Neural cell (in vitro differentiated cells): ENCODE results near the gene MRPL1. TPM values are rescaled to one million over a fixed set of nuclear protein-coding genes. Genes with fewer than 3 reads are reported as not detected.

Experiments used
- H2AFZ ChIP-seq: fragments of 200-600, 300-800 bp; sonication (generic), shearing (Covaris generic); 2 replicates; pipeline ENCODE4 v1.6.0; 2014; ENCODE audit warnings: low read depth, mild to moderate bottlenecking, antibody characterized with exemption, low read length, moderate library complexity
- H3F3A ChIP-seq: fragments of 200-600 bp; shearing (Covaris generic); 2 replicates; pipeline ENCODE4 v1.6.1; 2016; ENCODE audit warnings: mild to moderate bottlenecking, moderate library complexity, mixed read lengths, antibody characterized with exemption, low read length; ENCODE audit not compliant: insufficient read depth, poor library complexity, severe bottlenecking
- H3K27ac ChIP-seq: fragments of 200-600, 300-800 bp; sonication (generic), shearing (Covaris generic); 2 replicates; pipeline ENCODE4 v1.5.1; 2014; ENCODE audit warnings: mild to moderate bottlenecking, low read length, moderate library complexity
- H3K27me3 ChIP-seq: fragments of 300-800, 200-600 bp; sonication (generic), shearing (Covaris generic); 2 replicates; pipeline ENCODE4 v1.6.0; 2014; ENCODE audit warnings: mild to moderate bottlenecking, low read depth, low read length, moderate library complexity; ENCODE audit not compliant: insufficient read depth
- H3K36me3 ChIP-seq: fragments of 300-800, 200-600 bp; sonication (generic), shearing (Covaris generic); 2 replicates; pipeline ENCODE4 v1.5.1; 2014; ENCODE audit warnings: mild to moderate bottlenecking, antibody characterized with exemption, low read length, moderate library complexity; ENCODE audit not compliant: insufficient read depth
- H3K4me2 ChIP-seq: fragments of 300-800, 200-600 bp; sonication (generic), shearing (Covaris generic); 2 replicates; pipeline ENCODE4 v1.6.0; 2014; ENCODE audit warnings: mild to moderate bottlenecking, low read length
- H3K4me3 ChIP-seq: fragments of 300-800, 200-600 bp; sonication (generic), shearing (Covaris generic); 2 replicates; pipeline ENCODE4 v1.5.1; 2014; ENCODE audit warnings: mild to moderate bottlenecking, low read length, moderate library complexity
- H3K79me2 ChIP-seq: fragments of 200-600 bp; shearing (Covaris generic); replicated peaks from 2 replicates; pipeline ENCODE4 v1.6.0; 2014; ENCODE audit warnings: mild to moderate bottlenecking, low read length, moderate library complexity; ENCODE audit not compliant: insufficient read depth
- H3K9ac ChIP-seq: fragments of 300-800, 200-600 bp; sonication (generic), shearing (Covaris generic); 2 replicates; pipeline ENCODE4 v1.6.1; 2016; ENCODE audit warnings: mild to moderate bottlenecking, low read length, mixed read lengths
- H3K9me2 ChIP-seq: fragments of 200-600 bp; shearing (Covaris generic); 2 replicates; pipeline ENCODE4 v1.6.1; 2016; ENCODE audit warnings: mild to moderate bottlenecking, low read length, mixed read lengths; ENCODE audit not compliant: insufficient read depth
- H3K9me3 ChIP-seq: fragments of 200-600, 300-800 bp; sonication (generic), shearing (Covaris generic); 2 replicates; pipeline ENCODE4 v1.6.1; 2016; ENCODE audit warnings: mild to moderate bottlenecking, mixed run types, low read length, moderate library complexity, mixed read lengths
- H4K20me1 ChIP-seq: fragments of 200-600 bp; shearing (Covaris generic); 2 replicates; pipeline ENCODE4 v1.6.1; 2016; ENCODE audit warnings: mild to moderate bottlenecking, mixed run types; ENCODE audit not compliant: insufficient read depth
- EP300 ChIP-seq: fragments of 450-650 bp; conservative IDR thresholded peaks from 2 replicates; pipeline ENCODE4 v1.6.1; 2014; ENCODE audit warnings: antibody characterized with exemption, mild to moderate bottlenecking, moderate library complexity; ENCODE audit not compliant: poor library complexity, severe bottlenecking
- EZH2 ChIP-seq: fragments of 200-600, 300-800 bp; shearing (Covaris generic), sonication (generic); IDR thresholded peaks from 2 replicates; pipeline ENCODE4 v1.6.1; 2014; ENCODE audit warnings: antibody characterized with exemption, low read length, borderline replicate concordance, mild to moderate bottlenecking; ENCODE audit not compliant: insufficient read depth, poor library complexity, severe bottlenecking
- MXI1 ChIP-seq: fragments of 450-650 bp; conservative IDR thresholded peaks from 2 replicates; pipeline ENCODE4 v1.6.1; 2014; ENCODE audit warnings: antibody characterized with exemption, mild to moderate bottlenecking; ENCODE audit not compliant: poor library complexity, severe bottlenecking
- POLR2AphosphoS5 ChIP-seq: IDR thresholded peaks from 2 replicates; pipeline ENCODE4 v1.6.1; 2012
- RAD21 ChIP-seq: fragments of 450-650 bp; conservative IDR thresholded peaks from 2 replicates; pipeline ENCODE4 v1.6.1; 2014; ENCODE audit warnings: antibody characterized with exemption, mild to moderate bottlenecking, moderate library complexity
- SMC3 ChIP-seq: fragments of 450-650 bp; conservative IDR thresholded peaks from 2 replicates; pipeline ENCODE4 v1.6.1; 2014; ENCODE audit warnings: antibody characterized with exemption, mild to moderate bottlenecking, moderate library complexity; ENCODE audit not compliant: poor library complexity
- TAF1 ChIP-seq: IDR thresholded peaks from 2 replicates; pipeline ENCODE4 v1.6.1; 2012; ENCODE audit warnings: low read depth
- polyA plus RNA-seq: library from polyadenylated mRNA; depleted of rRNA; stranded (reverse); fragments of >200 nt; gene quantifications from 2 replicates; pipeline ENCODE4 v1.2.3, GENCODE V29; 2014
- TF ChIP-seq, protein P1 (sequence below): IDR thresholded peaks from 2 replicates; pipeline ENCODE4 v1.6.1; 2012; ENCODE audit warnings: borderline replicate concordance
- TF ChIP-seq, protein P2 (sequence below): fragments of 450-650 bp; IDR thresholded peaks from 2 replicates; pipeline ENCODE4 v1.5.1; 2014; ENCODE audit warnings: antibody characterized with exemption, mild to moderate bottlenecking, moderate library complexity; ENCODE audit not compliant: poor library complexity, severe bottlenecking

MRPL1 gene
- polyA plus RNA-seq, 1 donor from 2014 or later = 41.9 TPM

DNA sequence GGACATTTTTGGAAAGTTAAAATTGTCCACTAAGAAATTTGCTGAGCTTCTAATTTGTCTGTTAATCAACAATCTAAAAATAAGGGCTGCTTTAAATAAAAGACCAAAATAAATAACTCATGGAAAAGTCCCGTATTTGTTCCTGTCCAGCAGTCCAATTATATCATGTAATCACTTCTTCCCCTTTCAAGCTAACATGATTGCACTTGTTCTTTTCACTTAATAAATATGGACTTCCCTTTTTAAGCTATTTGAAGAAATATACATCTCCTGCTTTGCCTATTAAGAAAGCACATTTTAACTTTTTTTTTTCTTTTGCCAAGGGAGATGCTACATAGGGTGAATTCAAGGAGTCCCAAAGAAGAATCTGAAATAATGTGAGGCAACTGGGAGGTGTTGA lies 138.9 kb downstream of the MRPL1 start:
- no peak overlapping the region for H3K27ac ChIP-seq
- H3K9ac ChIP-seq = no peak overlapping the region
- H3F3A ChIP-seq = no peaks in the 10 kb centered on the region

DNA sequence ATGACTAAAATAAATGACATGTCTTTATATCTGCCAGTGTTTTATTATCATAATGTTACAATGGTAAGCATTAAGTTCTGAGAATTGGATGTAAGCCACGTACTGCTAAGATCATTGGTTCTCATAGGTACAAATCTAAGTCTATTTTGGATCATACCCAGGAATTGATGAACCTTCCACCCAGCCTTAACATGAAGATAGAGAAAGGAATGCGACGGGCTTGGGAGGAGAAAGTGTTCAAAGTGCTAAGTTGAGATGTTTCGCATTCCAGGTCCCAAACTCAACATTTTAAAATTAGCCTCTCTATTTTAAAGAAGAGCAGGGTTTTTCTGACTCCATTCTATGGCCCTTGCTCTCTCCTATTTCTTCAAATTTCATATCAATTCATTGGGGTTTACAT lies 139.6 kb downstream of the MRPL1 start:
- H3K36me3 ChIP-seq = no peaks in the 10 kb centered on the region
- H3K4me3 ChIP-seq = no peak overlapping the region
- H3K79me2 ChIP-seq = no peaks in the 10 kb centered on the region
- H3K9me2 ChIP-seq = no peaks in the 10 kb centered on the region
- H3K9ac ChIP-seq = no peak overlapping the region
- H3K4me2 ChIP-seq = no peak overlapping the region
- H4K20me1 ChIP-seq = no peaks in the 10 kb centered on the region
- no peak overlapping the region for H3K27ac ChIP-seq
- H3K27me3 ChIP-seq = no peaks in the 10 kb centered on the region
- H2AFZ ChIP-seq = no peak overlapping the region
- TF ChIP-seq EZH2 = no peak
- TF ChIP-seq SMC3 = no peak
- TF ChIP-seq EP300 = no peak
- TF ChIP-seq, protein P1, sequence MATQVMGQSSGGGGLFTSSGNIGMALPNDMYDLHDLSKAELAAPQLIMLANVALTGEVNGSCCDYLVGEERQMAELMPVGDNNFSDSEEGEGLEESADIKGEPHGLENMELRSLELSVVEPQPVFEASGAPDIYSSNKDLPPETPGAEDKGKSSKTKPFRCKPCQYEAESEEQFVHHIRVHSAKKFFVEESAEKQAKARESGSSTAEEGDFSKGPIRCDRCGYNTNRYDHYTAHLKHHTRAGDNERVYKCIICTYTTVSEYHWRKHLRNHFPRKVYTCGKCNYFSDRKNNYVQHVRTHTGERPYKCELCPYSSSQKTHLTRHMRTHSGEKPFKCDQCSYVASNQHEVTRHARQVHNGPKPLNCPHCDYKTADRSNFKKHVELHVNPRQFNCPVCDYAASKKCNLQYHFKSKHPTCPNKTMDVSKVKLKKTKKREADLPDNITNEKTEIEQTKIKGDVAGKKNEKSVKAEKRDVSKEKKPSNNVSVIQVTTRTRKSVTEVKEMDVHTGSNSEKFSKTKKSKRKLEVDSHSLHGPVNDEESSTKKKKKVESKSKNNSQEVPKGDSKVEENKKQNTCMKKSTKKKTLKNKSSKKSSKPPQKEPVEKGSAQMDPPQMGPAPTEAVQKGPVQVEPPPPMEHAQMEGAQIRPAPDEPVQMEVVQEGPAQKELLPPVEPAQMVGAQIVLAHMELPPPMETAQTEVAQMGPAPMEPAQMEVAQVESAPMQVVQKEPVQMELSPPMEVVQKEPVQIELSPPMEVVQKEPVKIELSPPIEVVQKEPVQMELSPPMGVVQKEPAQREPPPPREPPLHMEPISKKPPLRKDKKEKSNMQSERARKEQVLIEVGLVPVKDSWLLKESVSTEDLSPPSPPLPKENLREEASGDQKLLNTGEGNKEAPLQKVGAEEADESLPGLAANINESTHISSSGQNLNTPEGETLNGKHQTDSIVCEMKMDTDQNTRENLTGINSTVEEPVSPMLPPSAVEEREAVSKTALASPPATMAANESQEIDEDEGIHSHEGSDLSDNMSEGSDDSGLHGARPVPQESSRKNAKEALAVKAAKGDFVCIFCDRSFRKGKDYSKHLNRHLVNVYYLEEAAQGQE = no peak
- no peak for TF ChIP-seq MXI1
- TF ChIP-seq, protein P2, sequence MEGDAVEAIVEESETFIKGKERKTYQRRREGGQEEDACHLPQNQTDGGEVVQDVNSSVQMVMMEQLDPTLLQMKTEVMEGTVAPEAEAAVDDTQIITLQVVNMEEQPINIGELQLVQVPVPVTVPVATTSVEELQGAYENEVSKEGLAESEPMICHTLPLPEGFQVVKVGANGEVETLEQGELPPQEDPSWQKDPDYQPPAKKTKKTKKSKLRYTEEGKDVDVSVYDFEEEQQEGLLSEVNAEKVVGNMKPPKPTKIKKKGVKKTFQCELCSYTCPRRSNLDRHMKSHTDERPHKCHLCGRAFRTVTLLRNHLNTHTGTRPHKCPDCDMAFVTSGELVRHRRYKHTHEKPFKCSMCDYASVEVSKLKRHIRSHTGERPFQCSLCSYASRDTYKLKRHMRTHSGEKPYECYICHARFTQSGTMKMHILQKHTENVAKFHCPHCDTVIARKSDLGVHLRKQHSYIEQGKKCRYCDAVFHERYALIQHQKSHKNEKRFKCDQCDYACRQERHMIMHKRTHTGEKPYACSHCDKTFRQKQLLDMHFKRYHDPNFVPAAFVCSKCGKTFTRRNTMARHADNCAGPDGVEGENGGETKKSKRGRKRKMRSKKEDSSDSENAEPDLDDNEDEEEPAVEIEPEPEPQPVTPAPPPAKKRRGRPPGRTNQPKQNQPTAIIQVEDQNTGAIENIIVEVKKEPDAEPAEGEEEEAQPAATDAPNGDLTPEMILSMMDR = no peak
- no peak for TF ChIP-seq POLR2AphosphoS5
- TF ChIP-seq TAF1 = no peak
- TF ChIP-seq RAD21 = no peak
- no peaks in the 10 kb centered on the region for H3K9me3 ChIP-seq
- H3F3A ChIP-seq = no peaks in the 10 kb centered on the region

More for the DNA sequence above, 138.9 kb downstream of the MRPL1 start:
- H3K27me3 ChIP-seq = no peaks in the 10 kb centered on the region
- no peak overlapping the region for H2AFZ ChIP-seq
- no peak overlapping the region for H3K4me2 ChIP-seq
- no peak overlapping the region for H3K4me3 ChIP-seq
- TF ChIP-seq TAF1 (no peak), EP300 (no peak), POLR2AphosphoS5 (no peak), MXI1 (no peak), EZH2 (no peak), SMC3 (no peak), RAD21 (no peak)
- TF ChIP-seq, protein P1 = no peak
- TF ChIP-seq, protein P2 = no peak
- no peaks in the 10 kb centered on the region for H4K20me1 ChIP-seq
- no peaks in the 10 kb centered on the region for H3K9me3 ChIP-seq
- no peaks in the 10 kb centered on the region for H3K79me2 ChIP-seq
- no peaks in the 10 kb centered on the region for H3K36me3 ChIP-seq
- no peaks in the 10 kb centered on the region for H3K9me2 ChIP-seq
